ENCODE results near the gene FRS2. TPM values are rescaled to one million over a fixed set of nuclear protein-coding genes. Genes with fewer than 3 reads are reported as not detected.

The FRS2 gene
- total RNA-seq, 1 experiment from 2014 or later = 33.7 TPM

DNA sequence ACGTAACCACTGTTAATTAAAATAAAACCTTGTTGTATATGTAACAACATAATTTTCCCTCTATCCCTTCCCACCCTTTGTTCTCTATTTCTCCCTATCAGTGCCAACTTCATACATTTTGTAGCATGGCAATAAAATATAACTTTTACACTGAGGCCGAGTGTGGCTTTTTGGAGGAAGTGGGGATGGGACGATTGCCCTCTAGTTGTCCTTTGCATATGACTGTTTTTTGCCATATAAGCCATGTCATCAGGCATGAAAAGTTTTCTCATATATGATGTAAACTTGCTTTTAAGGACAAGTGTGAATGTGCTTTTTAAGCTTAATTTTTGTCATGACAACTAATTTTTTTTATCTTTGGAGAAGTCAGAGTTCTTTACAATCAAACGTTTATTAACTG, 108.8 kb downstream of the FRS2 start:
- Histone ChIP-seq H2AK5ac (ENCODE audit: insufficient read length, low read length) (no peak overlapping the region), H2BK5ac (ENCODE audit: insufficient read length, low read length) (no peak overlapping the region), H3K23ac (ENCODE audit: insufficient read length, low read depth, low read length) (no peak overlapping the region), H3K56ac (ENCODE audit: insufficient read length, low read depth, low read length) (no peak overlapping the region), H3K79me2 (ENCODE audit: insufficient read depth, low read length) (no peaks in the 10 kb centered on the region), H2BK20ac (ENCODE audit: low read depth, low read length, poor library complexity, severe bottlenecking) (no peak overlapping the region), H3K4me2 (ENCODE audit: insufficient read depth, insufficient read length, low read length) (no peak overlapping the region), H4K91ac (ENCODE audit: insufficient read length, low read depth, low read length) (no peak overlapping the region), H4K20me1 (ENCODE audit: control insufficient read depth, insufficient read depth, insufficient read length) (no peaks in the 10 kb centered on the region), H2BK12ac (ENCODE audit: insufficient read length, low read depth, low read length) (no peak overlapping the region), H2BK15ac (ENCODE audit: low read depth, low read length) (no peak overlapping the region), H3K27ac (ENCODE audit: insufficient read length, low read depth, low read length) (no peak overlapping the region), H3K23me2 (ENCODE audit: insufficient read length, low read depth, low read length, poor library complexity, severe bottlenecking) (no peaks in the 10 kb centered on the region), H4K8ac (replicated peaks; ENCODE audit: insufficient read length, low read depth, low read length) (no peak overlapping the region), H3K27me3 (ENCODE audit: insufficient read depth, low read length) (no peaks in the 10 kb centered on the region), H3K9ac (ENCODE audit: extremely low read depth, insufficient read length, low read length) (no peak overlapping the region), H2AFZ (ENCODE audit: low read length) (no peak overlapping the region), H2BK120ac (ENCODE audit: low read depth, low read length, poor library complexity, severe bottlenecking) (no peak overlapping the region), H3K14ac (ENCODE audit: insufficient read depth, low read length) (no peak overlapping the region), H3K9me3 (ENCODE audit: control insufficient read depth, low read depth, low read length) (no peaks in the 10 kb centered on the region), H3K4me1 (ENCODE audit: insufficient read depth, low read length) (no peaks in the 10 kb centered on the region), H4K5ac (ENCODE audit: insufficient read length, low read depth, low read length) (no peak overlapping the region), H3K18ac (ENCODE audit: insufficient read length, low read depth, low read length) (no peak overlapping the region), H3T11ph (ENCODE audit: low read length) (no peak overlapping the region), H3K4ac (ENCODE audit: low read depth, low read length) (no peak overlapping the region), H3K79me1 (ENCODE audit: insufficient read depth, low read depth, low read length, poor library complexity, severe bottlenecking) (no peaks in the 10 kb centered on the region)
- Mint-ChIP-seq H3K36me3 (ENCODE audit: insufficient read depth in 1 of 3, low read depth in 3 of 3) (peaks cover 6 to 17% (median 16%) of the 10 kb centered on the region in 3 experiments; a peak in 6 of 7 replicates), H3K27ac (no peak overlapping the region), H3K4me1 (peaks cover 10 to 11% of the 10 kb centered on the region in 2 experiments), H3K27me3 (ENCODE audit: low read depth) (no peaks in the 10 kb centered on the region), H3K9me3 (no peaks in the 10 kb centered on the region), H3K4me3 (no peak overlapping the region)
- TF ChIP-seq, protein P1, sequence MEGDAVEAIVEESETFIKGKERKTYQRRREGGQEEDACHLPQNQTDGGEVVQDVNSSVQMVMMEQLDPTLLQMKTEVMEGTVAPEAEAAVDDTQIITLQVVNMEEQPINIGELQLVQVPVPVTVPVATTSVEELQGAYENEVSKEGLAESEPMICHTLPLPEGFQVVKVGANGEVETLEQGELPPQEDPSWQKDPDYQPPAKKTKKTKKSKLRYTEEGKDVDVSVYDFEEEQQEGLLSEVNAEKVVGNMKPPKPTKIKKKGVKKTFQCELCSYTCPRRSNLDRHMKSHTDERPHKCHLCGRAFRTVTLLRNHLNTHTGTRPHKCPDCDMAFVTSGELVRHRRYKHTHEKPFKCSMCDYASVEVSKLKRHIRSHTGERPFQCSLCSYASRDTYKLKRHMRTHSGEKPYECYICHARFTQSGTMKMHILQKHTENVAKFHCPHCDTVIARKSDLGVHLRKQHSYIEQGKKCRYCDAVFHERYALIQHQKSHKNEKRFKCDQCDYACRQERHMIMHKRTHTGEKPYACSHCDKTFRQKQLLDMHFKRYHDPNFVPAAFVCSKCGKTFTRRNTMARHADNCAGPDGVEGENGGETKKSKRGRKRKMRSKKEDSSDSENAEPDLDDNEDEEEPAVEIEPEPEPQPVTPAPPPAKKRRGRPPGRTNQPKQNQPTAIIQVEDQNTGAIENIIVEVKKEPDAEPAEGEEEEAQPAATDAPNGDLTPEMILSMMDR (conservative IDR thresholded peaks at IDR 0.05) = no peak
- no CpG with 5 or more reads among the region's 4 CpGs for WGBS (ENCODE audit: extremely low coverage, insufficient read length, low lambda C conversion rate)
- DNase-seq = no peak
